HG03521 (cell line): Measurements from ENCODE around the gene C9orf50.

Experiments
- ATAC-seq: cut with Tn5 transposase; IDR thresholded peaks from one replicate; pipeline ENCODE4 v1.9.1; 2021; ENCODE audit warnings: mild to moderate bottlenecking, moderate library complexity; ENCODE audit not compliant: unreplicated experiment

C9orf50 gene

GRCh38 chr9:129572517-129572916 is 48.4 kb downstream of the C9orf50 start:
- ATAC-seq, result no peak

- no peak for ATAC-seq
These were observed 48.9 kb downstream of the C9orf50 start for GRCh38 chr9:129572052-129572425.

GRCh38 chr9:129571298-129572051 is 49.4 kb downstream of the C9orf50 start:
- no peak for ATAC-seq

GRCh38 chr9:129570450-129571297 is 50.2 kb downstream of the C9orf50 start:
- no peak for ATAC-seq

GRCh38 chr9:129569502-129570449 is 51.1 kb downstream of the C9orf50 start:
- ATAC-seq, result no peak

- ATAC-seq, result no peak
These were observed 52.1 kb downstream of the C9orf50 start for GRCh38 chr9:129568560-129569501.

GRCh38 chr9:129567842-129568559 is 52.9 kb downstream of the C9orf50 start:
- no peak for ATAC-seq

GRCh38 chr9:129567329-129567728 is 53.6 kb downstream of the C9orf50 start:
- ATAC-seq, result no peak

GRCh38 chr9:129566563-129567266 is 54.2 kb downstream of the C9orf50 start:
- no peak for ATAC-seq

GRCh38 chr9:129562917-129563316 is 58.0 kb downstream of the C9orf50 start:
- ATAC-seq, result no peak

- ATAC-seq, result no peak
These were observed 58.4 kb downstream of the C9orf50 start for GRCh38 chr9:129562514-129562913.
